ENCODE data around the gene KLHDC10.

The KLHDC10 gene

GRCh38 chr7:130154501-130155317 lies 84.4 kb downstream of the KLHDC10 start:
- no peak overlapping the region for H3K4me3 ChIP-seq (ENCODE audit: low read depth, low read length)
- no peak for TF ChIP-seq CTCF (IDR thresholded peaks at IDR 0.05; ENCODE audit: low read depth, low read length)

GRCh38 chr7:130156140-130156539 lies 85.8 kb downstream of the KLHDC10 start:
- no peak overlapping the region for H3K4me3 ChIP-seq (ENCODE audit: low read depth, low read length)
- TF ChIP-seq CTCF (IDR thresholded peaks at IDR 0.05; ENCODE audit: low read depth, low read length), result no peak

- no peak for TF ChIP-seq CTCF (IDR thresholded peaks at IDR 0.05; ENCODE audit: low read depth, low read length)
- H3K4me3 ChIP-seq (ENCODE audit: low read depth, low read length), result no peak overlapping the region
These were observed 87.4 kb downstream of the KLHDC10 start for GRCh38 chr7:130157700-130158099.

- TF ChIP-seq CTCF (IDR thresholded peaks at IDR 0.05; ENCODE audit: low read depth, low read length), result no peak
- H3K4me3 ChIP-seq (ENCODE audit: low read depth, low read length), result no peak overlapping the region
These were observed 89.7 kb downstream of the KLHDC10 start for GRCh38 chr7:130160023-130160422.

GRCh38 chr7:130160455-130160854 lies 90.1 kb downstream of the KLHDC10 start:
- TF ChIP-seq CTCF (IDR thresholded peaks at IDR 0.05; ENCODE audit: low read depth, low read length), result no peak
- H3K4me3 ChIP-seq (ENCODE audit: low read depth, low read length), result no peak overlapping the region

- no peak overlapping the region for H3K4me3 ChIP-seq (ENCODE audit: low read depth, low read length)
- no peak for TF ChIP-seq CTCF (IDR thresholded peaks at IDR 0.05; ENCODE audit: low read depth, low read length)
These were observed 91.9 kb downstream of the KLHDC10 start for GRCh38 chr7:130162196-130162595.

- TF ChIP-seq CTCF (IDR thresholded peaks at IDR 0.05; ENCODE audit: low read depth, low read length), result no peak
- H3K4me3 ChIP-seq (ENCODE audit: low read depth, low read length), result no peak overlapping the region
These were observed 104.1 kb downstream of the KLHDC10 start for GRCh38 chr7:130174237-130174959.
